HepG2 (cell line): ENCODE data around the gene AKR7A2. TPM values are rescaled to one million over a fixed set of nuclear protein-coding genes. Genes with fewer than 3 reads are reported as not detected.

Experiments used
- ATAC-seq: fragments of 200-7000 bp; cut with Tn5 transposase; 3 replicates; pipeline ENCODE4 v1.9.1; 2020; ENCODE audit warnings: mild to moderate bottlenecking, moderate library complexity
- BruUV-seq: library from RNA; stranded (reverse); fragments of 400-500 nt; replicated peaks from 2 replicates; lab custom pipeline; 2021; lab: Mats Ljungman, UMichigan
- CTCF ChIA-PET: fragments of 300-600 bp; formaldehyde crosslinking; extraction: SDS; loops from one replicate; lab custom pipeline; 2021; ENCODE audit warnings: low total read pairs, inconsistent platforms, low intra/inter-chr PET ratio; lab: Yijun Ruan, JAX
- POLR2A ChIA-PET: fragments of 350-600 bp; sonication (Branson Sonifier 250); formaldehyde crosslinking; loops from one replicate; lab custom pipeline; 2020; ENCODE audit warnings: antibody characterized with exemption, inconsistent platforms; lab: Yijun Ruan, JAX
- DNase-seq: peaks from one replicate; pipeline ENCODE4 v3.0.0-alpha.2; 2015; ENCODE audit warnings: low spot score
- FAIRE-seq: peaks from 3 replicates; lab custom pipeline; 2011; peaks lifted over from hg19 to GRCh38; lab: Jason Lieb, UNC
- H2AFZ ChIP-seq: one replicate; pipeline ENCODE4 v1.6.1; 2011; ENCODE audit warnings: low read length, inconsistent platforms
- H3K27ac ChIP-seq: fragments of 300-600 bp; 3 replicates; pipeline ENCODE4 v1.8.0; 2011; ENCODE audit warnings: mixed run types, mild to moderate bottlenecking, mixed read lengths, low read length, inconsistent platforms; ENCODE audit not compliant: insufficient read depth; ENCODE audit errors: extremely low read length
- H3K27me3 ChIP-seq, 2 experiments: fragments of 200-600 bp in 1 of 2; 2 replicates in 1 of 2; 3 replicates in 1 of 2; pipeline versions ENCODE4 v1.6.0 to v1.8.0; 2011; ENCODE audit warnings: low read length in 2 of 2, mild to moderate bottlenecking in 2 of 2, moderate library complexity in 2 of 2, inconsistent platforms in 1 of 2; ENCODE audit not compliant: insufficient read depth in 2 of 2, control insufficient read depth in 1 of 2
- H3K36me3 ChIP-seq, 2 experiments: fragments of 200-600 bp in 1 of 2; replicated peaks in 1 of 2; 2 replicates in 1 of 2; 3 replicates in 1 of 2; pipeline versions ENCODE4 v1.5.1 to v1.8.0; 2011; ENCODE audit warnings: low read length in 2 of 2, inconsistent platforms in 1 of 2; ENCODE audit not compliant: insufficient read depth in 2 of 2, control insufficient read depth in 1 of 2
- H3K4me1 ChIP-seq: 2 replicates; pipeline ENCODE4 v1.5.1; 2012; ENCODE audit warnings: low read length, inconsistent platforms; ENCODE audit not compliant: insufficient read depth
- H3K4me2 ChIP-seq: 2 replicates; pipeline ENCODE4 v1.6.0; 2011; ENCODE audit warnings: low read depth, low read length, inconsistent platforms
- H3K4me3 ChIP-seq, 3 experiments: fragments of 200-600 bp in 1 of 3; sonication (generic), shearing (Covaris generic) in 1 of 3; replicated peaks in 1 of 3; 2 replicates each; pipeline ENCODE4 v1.5.1; 2011 to 2016; ENCODE audit warnings: low read length in 3 of 3, inconsistent platforms in 2 of 3, low read depth in 2 of 3, mild to moderate bottlenecking in 2 of 3, control low read depth in 1 of 3, mixed read lengths in 1 of 3; ENCODE audit not compliant: insufficient read depth in 1 of 3
- H3K79me2 ChIP-seq: one replicate; pipeline ENCODE4 v1.6.1; 2011; ENCODE audit warnings: low read length, inconsistent platforms; ENCODE audit not compliant: insufficient read depth
- H3K9ac ChIP-seq: 2 replicates; pipeline ENCODE4 v1.6.0; 2011; ENCODE audit warnings: mild to moderate bottlenecking, low read depth, low read length, inconsistent platforms; ENCODE audit not compliant: insufficient read depth
- H3K9me3 ChIP-seq: 2 replicates; pipeline ENCODE4 v1.5.1; 2012; ENCODE audit warnings: mild to moderate bottlenecking, low read length
- H4K20me1 ChIP-seq: 2 replicates; pipeline ENCODE4 v1.6.0; 2011; ENCODE audit warnings: inconsistent platforms, mild to moderate bottlenecking, low read length, moderate library complexity; ENCODE audit not compliant: insufficient read depth
- KLF6 ChIP-seq: IDR thresholded peaks from 2 replicates; pipeline ENCODE4 v1.8.0; 2016; ENCODE audit warnings: missing biosample characterization, missing genetic modification reagents
- SETDB1 ChIP-seq: sonication (generic); formaldehyde crosslinking; IDR thresholded peaks from 2 replicates; pipeline ENCODE4 v1.5.1; 2020; ENCODE audit warnings: missing genetic modification reagents, mild to moderate bottlenecking, borderline replicate concordance
- SIN3A ChIP-seq: IDR thresholded peaks from 2 replicates; pipeline ENCODE4 v1.6.1; 2011; ENCODE audit warnings: low read depth, mild to moderate bottlenecking, control low read depth, low read length, borderline replicate concordance
- STAT5B ChIP-seq: sonication (generic); formaldehyde crosslinking; IDR thresholded peaks from 2 replicates; pipeline ENCODE4 v1.4.0; 2020; ENCODE audit warnings: missing genetic modification reagents
- ZIK1 ChIP-seq: sonication (generic); formaldehyde crosslinking; IDR thresholded peaks from 2 replicates; pipeline ENCODE4 v1.5.0; 2020; ENCODE audit warnings: mild to moderate bottlenecking, low read depth, missing genetic modification reagents, borderline replicate concordance
- ZNF484 ChIP-seq: sonication (generic); formaldehyde crosslinking; IDR thresholded peaks from 2 replicates; pipeline ENCODE4 v1.5.1; 2020; ENCODE audit warnings: mild to moderate bottlenecking, low read depth, missing genetic modification reagents, borderline replicate concordance
- WGBS: methylation state at CpG from one replicate; pipeline ENCODE4 v1.1.6; 2017; ENCODE audit warnings: low lambda C conversion rate; 5-methylcytosine and 5-hydroxymethylcytosine counted together
- in situ Hi-C: cut with HindIII; loops from 2 replicates; pipeline ENCODE4 v1.10.0; 2017; ENCODE audit warnings: low pct_unique_long_range_greater_than_20kb; ENCODE audit not compliant: extremely low pct_ligation_motif_present
- intact Hi-C: fragments of 100-400 bp; cut with micrococcal nuclease; formaldehyde crosslinking; loops from one replicate; pipeline ENCODE4 v1.10.0; 2022; ENCODE audit not compliant: unreplicated experiment
- polyA plus RNA-seq, 8 experiments: library from polyadenylated mRNA; depleted of rRNA in 3 of 8; stranded (reverse) in 7 of 8; unstranded in 1 of 8; fragments of >200 nt; fragmentation: Illumina TruSeq in 4 of 8; extraction: Trizol in 4 of 8; gene quantifications; 2 replicates each; pipeline versions ENCODE4 v1.2.1 to v1.2.3, GENCODE V29; 2011 to 2016; ENCODE audit warnings: low read depth in 4 of 8, missing spikeins in 1 of 8, mixed read lengths in 1 of 8; ENCODE audit not compliant: insufficient read depth in 1 of 8
- total RNA-seq, 5 experiments: library from RNA; depleted of rRNA; stranded (reverse); fragments of >200 nt; fragmentation: Illumina TruSeq; extraction: Trizol; gene quantifications; 2 replicates each; pipeline ENCODE4 v1.2.3, GENCODE V29; 2016; ENCODE audit warnings: low read depth in 1 of 5
- TF ChIP-seq, protein P1 (sequence below): sonication (generic); formaldehyde crosslinking; IDR thresholded peaks from 2 replicates; pipeline ENCODE4 v1.4.0; 2020; ENCODE audit warnings: mild to moderate bottlenecking, missing genetic modification reagents, borderline replicate concordance
- TF ChIP-seq, protein P2 (sequence below): sonication (generic); formaldehyde crosslinking; IDR thresholded peaks from 2 replicates; pipeline ENCODE4 v1.9.0; 2021; ENCODE audit warnings: missing genetic modification reagents, mild to moderate bottlenecking, borderline replicate concordance

Gene AKR7A2
- total and polyA plus RNA-seq, 2 of the 13 experiments (the other 11 are each of a cell fraction or from before 2014, with no cell fraction given), result 45.2 to 75.6 TPM

- no peaks in the 10 kb centered on the region for H4K20me1 ChIP-seq
- H3K4me3 ChIP-seq, result no peak overlapping the region
- TF ChIP-seq SIN3A (no peak), STAT5B (CRISPR knock-in tag) (no peak), SETDB1 (CRISPR knock-in tag) (no peak), KLF6 (CRISPR knock-in tag) (no peak), ZNF484 (no peak), ZIK1 (CRISPR knock-in tag) (no peak)
- TF ChIP-seq, protein P1, sequence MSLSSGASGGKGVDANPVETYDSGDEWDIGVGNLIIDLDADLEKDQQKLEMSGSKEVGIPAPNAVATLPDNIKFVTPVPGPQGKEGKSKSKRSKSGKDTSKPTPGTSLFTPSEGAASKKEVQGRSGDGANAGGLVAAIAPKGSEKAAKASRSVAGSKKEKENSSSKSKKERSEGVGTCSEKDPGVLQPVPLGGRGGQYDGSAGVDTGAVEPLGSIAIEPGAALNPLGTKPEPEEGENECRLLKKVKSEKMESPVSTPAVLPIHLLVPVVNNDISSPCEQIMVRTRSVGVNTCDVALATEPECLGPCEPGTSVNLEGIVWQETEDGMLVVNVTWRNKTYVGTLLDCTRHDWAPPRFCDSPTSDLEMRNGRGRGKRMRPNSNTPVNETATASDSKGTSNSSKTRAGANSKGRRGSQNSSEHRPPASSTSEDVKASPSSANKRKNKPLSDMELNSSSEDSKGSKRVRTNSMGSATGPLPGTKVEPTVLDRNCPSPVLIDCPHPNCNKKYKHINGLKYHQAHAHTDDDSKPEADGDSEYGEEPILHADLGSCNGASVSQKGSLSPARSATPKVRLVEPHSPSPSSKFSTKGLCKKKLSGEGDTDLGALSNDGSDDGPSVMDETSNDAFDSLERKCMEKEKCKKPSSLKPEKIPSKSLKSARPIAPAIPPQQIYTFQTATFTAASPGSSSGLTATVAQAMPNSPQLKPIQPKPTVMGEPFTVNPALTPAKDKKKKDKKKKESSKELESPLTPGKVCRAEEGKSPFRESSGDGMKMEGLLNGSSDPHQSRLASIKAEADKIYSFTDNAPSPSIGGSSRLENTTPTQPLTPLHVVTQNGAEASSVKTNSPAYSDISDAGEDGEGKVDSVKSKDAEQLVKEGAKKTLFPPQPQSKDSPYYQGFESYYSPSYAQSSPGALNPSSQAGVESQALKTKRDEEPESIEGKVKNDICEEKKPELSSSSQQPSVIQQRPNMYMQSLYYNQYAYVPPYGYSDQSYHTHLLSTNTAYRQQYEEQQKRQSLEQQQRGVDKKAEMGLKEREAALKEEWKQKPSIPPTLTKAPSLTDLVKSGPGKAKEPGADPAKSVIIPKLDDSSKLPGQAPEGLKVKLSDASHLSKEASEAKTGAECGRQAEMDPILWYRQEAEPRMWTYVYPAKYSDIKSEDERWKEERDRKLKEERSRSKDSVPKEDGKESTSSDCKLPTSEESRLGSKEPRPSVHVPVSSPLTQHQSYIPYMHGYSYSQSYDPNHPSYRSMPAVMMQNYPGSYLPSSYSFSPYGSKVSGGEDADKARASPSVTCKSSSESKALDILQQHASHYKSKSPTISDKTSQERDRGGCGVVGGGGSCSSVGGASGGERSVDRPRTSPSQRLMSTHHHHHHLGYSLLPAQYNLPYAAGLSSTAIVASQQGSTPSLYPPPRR (CRISPR knock-in tag), result no peak
- TF ChIP-seq, protein P2, sequence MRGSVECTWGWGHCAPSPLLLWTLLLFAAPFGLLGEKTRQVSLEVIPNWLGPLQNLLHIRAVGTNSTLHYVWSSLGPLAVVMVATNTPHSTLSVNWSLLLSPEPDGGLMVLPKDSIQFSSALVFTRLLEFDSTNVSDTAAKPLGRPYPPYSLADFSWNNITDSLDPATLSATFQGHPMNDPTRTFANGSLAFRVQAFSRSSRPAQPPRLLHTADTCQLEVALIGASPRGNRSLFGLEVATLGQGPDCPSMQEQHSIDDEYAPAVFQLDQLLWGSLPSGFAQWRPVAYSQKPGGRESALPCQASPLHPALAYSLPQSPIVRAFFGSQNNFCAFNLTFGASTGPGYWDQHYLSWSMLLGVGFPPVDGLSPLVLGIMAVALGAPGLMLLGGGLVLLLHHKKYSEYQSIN (CRISPR knock-in tag), result no peak
- TF ChIP-seq, all 625 proteins: peak for 0
- ChIA-PET POLR2A (no interaction called here), CTCF (no interaction called here)
- Histone ChIP-seq H3K79me2 (no peaks in the 10 kb centered on the region), H3K27ac (no peak overlapping the region), H3K9ac (no peak overlapping the region), H3K36me3 (peaks cover 5 to 33% of the 10 kb centered on the region in 2 experiments; a peak in 3 of 5 replicates), H3K9me3 (no peaks in the 10 kb centered on the region), H2AFZ (no peak overlapping the region), H3K4me2 (no peak overlapping the region), H3K27me3 (no peaks in the 10 kb centered on the region), H3K4me1 (peaks cover 20% of the 10 kb centered on the region)
- 94% methylated on average over 3 of the region's 3 CpGs for WGBS
- in situ Hi-C loops (no loop called here), intact Hi-C loops (no loop called here)
- BruUV-seq, result no TSS peak
- FAIRE-seq (no peak), DNase-seq (no peak), ATAC-seq (no peak)
These were observed 7.3 kb upstream of the AKR7A2 start for GRCh38 chr1:19319196-19319595.
